Gastrocnemius medialis (tissue), 4 donors: Measurements from ENCODE around the gene TUB.

ENCODE experiments used
- POLR2A ChIP-seq, 2 donors: fragments of 450-650 bp; IDR thresholded peaks; one replicate each; pipeline ENCODE4 v1.6.1; 2017; ENCODE audit warnings: antibody characterized with exemption in 2 of 2, mild to moderate bottlenecking in 2 of 2, moderate library complexity in 2 of 2
- TF ChIP-seq, protein P1 (sequence below), 5 experiments: fragments of 450-650 bp in 3 of 5; fragments of 200-600 bp in 2 of 5; sonication (generic) in 2 of 5; IDR thresholded peaks in 4 of 5; conservative IDR thresholded peaks in 1 of 5; 1 replicate in 4 of 5; 2 replicates in 1 of 5; pipeline ENCODE4 v1.5.1; 2016 to 2019; ENCODE audit warnings: antibody characterized with exemption in 5 of 5, mild to moderate bottlenecking in 3 of 5, moderate library complexity in 3 of 5

DNA sequence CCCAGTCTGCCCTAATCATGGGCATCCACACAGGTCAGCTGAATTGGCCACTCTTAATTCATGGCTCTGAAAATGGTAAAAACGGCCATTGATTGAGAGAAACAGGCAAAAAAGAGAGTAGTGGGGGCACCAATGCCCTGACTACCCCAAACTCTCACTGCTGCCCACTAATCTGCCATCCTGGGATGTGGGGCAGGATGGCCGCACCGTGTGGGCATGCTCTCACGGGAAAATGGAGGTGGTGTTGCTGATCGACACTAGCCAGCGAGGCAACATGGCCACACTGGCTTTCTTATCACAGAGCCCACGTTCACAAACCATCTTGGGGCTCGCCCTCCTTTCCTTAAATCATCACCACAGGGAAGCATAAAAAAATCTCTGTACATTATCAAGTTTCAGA is 11.2 kb upstream of the TUB start:
- TF ChIP-seq, protein P1, sequence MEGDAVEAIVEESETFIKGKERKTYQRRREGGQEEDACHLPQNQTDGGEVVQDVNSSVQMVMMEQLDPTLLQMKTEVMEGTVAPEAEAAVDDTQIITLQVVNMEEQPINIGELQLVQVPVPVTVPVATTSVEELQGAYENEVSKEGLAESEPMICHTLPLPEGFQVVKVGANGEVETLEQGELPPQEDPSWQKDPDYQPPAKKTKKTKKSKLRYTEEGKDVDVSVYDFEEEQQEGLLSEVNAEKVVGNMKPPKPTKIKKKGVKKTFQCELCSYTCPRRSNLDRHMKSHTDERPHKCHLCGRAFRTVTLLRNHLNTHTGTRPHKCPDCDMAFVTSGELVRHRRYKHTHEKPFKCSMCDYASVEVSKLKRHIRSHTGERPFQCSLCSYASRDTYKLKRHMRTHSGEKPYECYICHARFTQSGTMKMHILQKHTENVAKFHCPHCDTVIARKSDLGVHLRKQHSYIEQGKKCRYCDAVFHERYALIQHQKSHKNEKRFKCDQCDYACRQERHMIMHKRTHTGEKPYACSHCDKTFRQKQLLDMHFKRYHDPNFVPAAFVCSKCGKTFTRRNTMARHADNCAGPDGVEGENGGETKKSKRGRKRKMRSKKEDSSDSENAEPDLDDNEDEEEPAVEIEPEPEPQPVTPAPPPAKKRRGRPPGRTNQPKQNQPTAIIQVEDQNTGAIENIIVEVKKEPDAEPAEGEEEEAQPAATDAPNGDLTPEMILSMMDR (IDR thresholded peaks at IDR 0.05 in 4 of 5, conservative IDR thresholded peaks at IDR 0.05 in 1 of 5) = no peak
- TF ChIP-seq POLR2A (IDR thresholded peaks at IDR 0.05) = no peak
